BLaER1 (cell line): ENCODE data around the gene TARBP1.
"Not testable (repeated sequence)": the region's sequence is repeated elsewhere in the genome, so short reads cannot be mapped to it uniquely, and the experiment has no call there.

Experiments used
- H3K27ac ChIP-seq: shearing (Covaris generic); formaldehyde crosslinking; 2 replicates; pipeline ENCODE4 v1.8.1; 2022
- H3K27me3 ChIP-seq: shearing (Covaris generic); formaldehyde crosslinking; 2 replicates; pipeline ENCODE4 v1.8.1; 2022
- H3K36me3 ChIP-seq: shearing (Covaris generic); formaldehyde crosslinking; 2 replicates; pipeline ENCODE4 v1.8.1; 2022
- H3K4me1 ChIP-seq: shearing (Covaris generic); formaldehyde crosslinking; 2 replicates; pipeline ENCODE4 v1.8.1; 2022
- H3K4me2 ChIP-seq: shearing (Covaris generic); formaldehyde crosslinking; 2 replicates; pipeline ENCODE4 v1.8.1; 2022
- H3K4me3 ChIP-seq: shearing (Covaris generic); formaldehyde crosslinking; 2 replicates; pipeline ENCODE4 v1.8.1; 2022
- H3K9ac ChIP-seq: shearing (Covaris generic); formaldehyde crosslinking; 2 replicates; pipeline ENCODE4 v1.8.1; 2022
- H3K9me3 ChIP-seq: shearing (Covaris generic); formaldehyde crosslinking; 2 replicates; pipeline ENCODE4 v1.8.1; 2022
- H4K20me1 ChIP-seq: shearing (Covaris generic); formaldehyde crosslinking; 2 replicates; pipeline ENCODE4 v1.8.1; 2022
- Cebpa-rat ChIP-seq: shearing (Covaris generic); IDR thresholded peaks from 2 replicates; pipeline ENCODE4 v1.8.1; 2022

TARBP1 gene

DNA sequence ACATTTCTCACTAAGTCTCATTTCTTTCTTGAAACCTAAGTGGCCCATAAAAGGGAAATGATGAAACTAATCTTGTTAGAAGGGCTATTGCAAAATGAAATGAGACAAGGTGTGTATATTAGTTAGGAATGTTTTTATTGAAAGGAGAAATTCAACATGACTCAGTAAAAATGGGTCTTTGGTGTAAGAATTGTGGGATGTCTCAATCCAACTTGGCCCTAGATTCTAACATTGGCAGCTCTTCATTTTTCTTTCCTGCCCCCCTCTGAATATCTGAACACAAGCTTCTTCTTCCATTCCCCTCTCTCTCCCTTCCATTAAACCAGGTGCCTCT, 26.8 kb upstream of the TARBP1 start:
- H3K4me1 ChIP-seq, result peaks cover 51% of the 10 kb centered on the region
- no peak overlapping the region for H3K9ac ChIP-seq
- peaks cover 8% of the 10 kb centered on the region; the same call in 1 of the 2 replicates for H3K36me3 ChIP-seq
- no peak overlapping the region for H3K4me2 ChIP-seq
- peaks cover 35% of the 10 kb centered on the region for H3K9me3 ChIP-seq
- H3K4me3 ChIP-seq, result no peak overlapping the region
- H3K27ac ChIP-seq, result no peak overlapping the region
- H4K20me1 ChIP-seq, result no peaks in the 10 kb centered on the region
- no peaks in the 10 kb centered on the region for H3K27me3 ChIP-seq
- TF ChIP-seq Cebpa-rat, result no peak

DNA sequence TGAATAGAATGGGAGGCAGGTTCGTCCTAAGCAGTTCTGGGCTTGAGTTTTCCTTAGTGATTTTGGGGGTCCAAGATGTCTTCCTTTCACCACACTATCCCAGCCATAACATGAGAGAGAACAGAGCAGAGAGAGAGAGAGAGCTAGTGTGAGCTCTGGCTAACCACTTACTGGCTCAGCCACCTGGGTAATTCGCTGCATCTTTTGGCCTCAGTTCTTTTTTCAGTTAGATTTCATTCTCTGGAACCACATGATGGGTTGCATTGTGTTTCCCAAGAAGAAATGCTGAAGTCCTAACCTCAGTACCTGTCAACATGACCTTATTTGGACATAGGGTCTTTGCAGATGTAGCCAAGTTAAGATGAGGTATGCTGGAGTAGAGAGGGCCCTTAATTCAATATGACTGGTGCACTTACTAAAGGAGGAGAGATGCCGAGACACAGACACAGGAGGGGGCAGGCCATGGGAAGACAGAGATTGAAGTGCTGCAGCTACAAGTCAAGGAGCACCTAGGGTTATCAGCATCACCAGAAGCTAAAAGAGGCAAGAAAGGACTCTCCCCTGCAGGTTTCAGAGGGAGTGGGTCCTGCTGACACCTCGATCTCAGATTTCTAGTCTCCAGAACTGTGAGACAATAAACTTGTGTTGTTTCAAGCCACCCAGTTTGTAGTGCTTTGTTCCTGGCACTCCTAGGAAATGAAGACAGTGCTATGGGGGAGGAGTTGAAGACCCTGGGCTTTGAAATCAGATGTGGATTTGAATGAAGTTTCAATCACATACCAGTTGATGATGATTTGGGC, 26.2 kb upstream of the TARBP1 start:
- peaks cover 8% of the 10 kb centered on the region; the same call in 1 of the 2 replicates for H3K36me3 ChIP-seq
- TF ChIP-seq Cebpa-rat, result no peak
- no peaks in the 10 kb centered on the region for H3K27me3 ChIP-seq
- H3K4me2 ChIP-seq, result no peak overlapping the region
- H3K9me3 ChIP-seq, result peaks cover 35% of the 10 kb centered on the region
- no peak overlapping the region for H3K9ac ChIP-seq
- no peak overlapping the region for H3K27ac ChIP-seq
- peaks cover 55% of the 10 kb centered on the region for H3K4me1 ChIP-seq
- no peak overlapping the region for H3K4me3 ChIP-seq
- H4K20me1 ChIP-seq, result no peaks in the 10 kb centered on the region

DNA sequence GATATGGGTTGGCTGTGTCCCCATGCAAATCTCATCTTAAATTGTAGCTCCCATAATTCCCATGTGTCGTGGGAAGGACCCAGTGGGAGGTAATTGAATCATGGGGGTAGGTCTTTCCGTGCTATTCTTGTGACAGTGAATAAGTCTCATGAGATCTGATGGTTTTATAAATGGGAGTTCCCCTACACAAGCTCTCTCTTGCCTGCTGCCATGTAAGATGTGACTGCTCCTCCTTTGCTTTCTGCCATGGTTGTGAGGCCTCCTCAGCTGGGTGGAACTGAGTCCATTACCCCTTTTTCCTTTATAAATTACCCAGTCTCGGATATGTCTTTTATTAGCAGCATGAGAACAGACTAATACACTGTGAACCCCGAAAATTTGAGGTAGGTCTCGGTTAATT, 25.3 kb upstream of the TARBP1 start:
- Histone ChIP-seq H3K9me3 (peaks cover 35% of the 10 kb centered on the region), H3K4me1 (peaks cover 55% of the 10 kb centered on the region)
- not testable (repeated sequence) for H3K27ac ChIP-seq, H3K27me3 ChIP-seq, H4K20me1 ChIP-seq, H3K36me3 ChIP-seq, H3K4me3 ChIP-seq, H3K9ac ChIP-seq, H3K4me2 ChIP-seq

DNA sequence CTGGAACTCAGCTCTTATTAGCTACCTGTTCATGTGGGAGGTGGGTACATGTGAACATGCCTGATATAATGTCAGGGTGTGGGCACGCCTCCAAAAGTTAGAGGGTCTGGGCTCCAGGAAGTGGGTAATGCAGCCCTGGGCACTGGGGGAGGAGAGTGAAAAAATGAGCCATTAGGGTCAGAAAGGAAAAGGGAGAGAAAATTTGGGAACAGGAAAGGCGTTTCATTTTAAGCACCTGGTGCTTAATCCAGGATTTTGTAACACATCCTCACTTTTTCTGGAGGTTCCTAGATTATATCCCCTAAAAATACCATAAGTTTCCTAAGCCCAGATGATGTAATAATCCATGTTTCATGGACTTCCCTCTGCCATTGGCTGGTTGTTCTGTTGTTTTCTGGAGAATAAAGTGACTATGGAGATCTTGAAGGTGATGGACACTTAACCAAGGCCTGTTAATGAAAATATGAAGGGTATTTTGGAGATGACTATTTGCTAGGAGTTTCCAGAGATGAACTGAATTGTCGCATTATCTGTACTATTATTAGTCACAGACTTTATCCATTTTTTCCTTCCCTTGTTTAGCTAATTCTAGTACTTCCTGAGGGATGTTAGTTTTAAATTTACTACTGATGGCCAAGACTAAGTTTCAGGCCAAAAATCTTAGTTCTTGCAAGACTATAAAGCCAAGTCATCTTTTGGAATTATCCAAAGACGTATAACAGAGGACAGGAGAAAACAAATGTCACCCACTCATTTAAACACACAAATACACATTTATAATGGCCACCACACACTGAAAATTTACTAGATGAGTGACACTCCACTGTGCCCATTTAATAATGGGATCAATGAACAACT, 24.4 kb upstream of the TARBP1 start:
- H3K9ac ChIP-seq, result no peak overlapping the region
- H3K4me1 ChIP-seq, result peaks cover 55% of the 10 kb centered on the region
- H3K27ac ChIP-seq, result no peak overlapping the region
- no peaks in the 10 kb centered on the region for H3K27me3 ChIP-seq
- H3K9me3 ChIP-seq, result peaks cover 35% of the 10 kb centered on the region
- no peaks in the 10 kb centered on the region for H4K20me1 ChIP-seq
- no peak for TF ChIP-seq Cebpa-rat
- peaks cover 8% of the 10 kb centered on the region; the same call in 1 of the 2 replicates for H3K36me3 ChIP-seq
- no peak overlapping the region for H3K4me3 ChIP-seq
- H3K4me2 ChIP-seq, result no peak overlapping the region

DNA sequence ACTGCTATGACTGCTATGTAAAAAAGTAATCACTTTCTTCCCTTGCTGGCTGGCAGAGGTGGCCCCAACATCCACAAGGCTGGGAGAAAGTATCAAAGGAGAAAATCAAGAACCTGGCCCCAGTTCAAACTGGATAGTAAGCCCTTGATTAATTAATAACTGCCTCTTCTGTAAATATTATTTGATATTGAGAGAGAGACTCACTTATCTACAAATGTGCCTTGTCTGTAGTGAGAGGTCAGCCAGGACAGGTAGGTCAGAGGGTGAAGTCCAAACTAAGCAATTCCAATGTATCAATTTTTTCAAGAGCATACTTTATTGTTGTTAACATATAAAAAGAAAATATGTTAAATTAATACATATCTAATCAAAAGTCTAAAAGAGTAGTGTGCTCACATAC, 23.8 kb upstream of the TARBP1 start:
- Histone ChIP-seq H3K4me2 (no peak overlapping the region), H3K27ac (no peak overlapping the region), H4K20me1 (no peaks in the 10 kb centered on the region), H3K4me3 (no peak overlapping the region), H3K4me1 (peaks cover 55% of the 10 kb centered on the region), H3K9me3 (peaks cover 35% of the 10 kb centered on the region), H3K9ac (no peak overlapping the region), H3K27me3 (no peaks in the 10 kb centered on the region), H3K36me3 (peaks cover 8% of the 10 kb centered on the region; the same call in 1 of the 2 replicates)
- no peak for TF ChIP-seq Cebpa-rat

DNA sequence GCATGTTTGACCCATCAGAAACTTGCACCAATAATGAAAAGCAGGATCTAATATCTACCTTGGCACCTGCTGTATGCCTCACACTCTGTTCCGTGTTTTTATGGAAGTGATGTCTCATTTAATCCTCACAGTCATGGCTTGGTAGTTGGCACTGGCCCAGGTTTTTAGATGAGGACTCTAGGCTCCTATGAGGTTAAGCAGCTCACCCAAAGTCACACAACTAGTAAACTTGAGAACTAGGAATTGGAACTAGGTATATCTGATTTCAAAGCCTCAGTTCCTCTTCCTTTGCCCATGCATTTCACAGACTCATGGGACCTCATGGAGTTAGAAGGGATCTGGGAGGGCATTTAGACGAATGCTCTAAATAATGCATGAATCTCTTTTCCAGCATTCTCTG, 21.3 kb upstream of the TARBP1 start:
- H3K36me3 ChIP-seq, result peaks cover 8% of the 10 kb centered on the region; the same call in 1 of the 2 replicates
- H4K20me1 ChIP-seq, result no peaks in the 10 kb centered on the region
- H3K9ac ChIP-seq, result peak overlapping the region; percentile 77
- peak overlapping the region; percentile 89 for H3K4me2 ChIP-seq
- peaks cover 18% of the 10 kb centered on the region for H3K9me3 ChIP-seq
- TF ChIP-seq Cebpa-rat, result no peak
- H3K4me3 ChIP-seq, result peak overlapping the region; percentile 43; the same call in 1 of the 2 replicates
- no peaks in the 10 kb centered on the region for H3K27me3 ChIP-seq
- peak overlapping the region; percentile 90 for H3K27ac ChIP-seq
- peaks cover 75% of the 10 kb centered on the region for H3K4me1 ChIP-seq

DNA sequence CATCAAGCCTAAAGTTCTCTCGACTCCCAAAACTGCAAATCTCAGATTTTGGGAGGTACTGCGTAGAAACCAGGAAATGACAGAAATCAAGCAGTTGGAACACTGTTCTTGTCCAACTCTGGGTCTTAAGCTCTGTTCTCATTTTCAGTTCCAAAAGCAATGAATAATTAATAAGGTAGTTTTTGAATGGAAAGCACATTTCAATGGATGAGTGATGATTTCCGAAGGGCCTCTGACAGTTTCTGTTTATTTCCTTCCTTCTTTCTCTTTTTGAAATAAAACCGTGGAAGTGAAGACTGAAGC, 20.9 kb upstream of the TARBP1 start:
- Histone ChIP-seq H3K36me3 (peaks cover 5% of the 10 kb centered on the region; the same call in 1 of the 2 replicates), H3K4me1 (peaks cover 78% of the 10 kb centered on the region), H3K27me3 (no peaks in the 10 kb centered on the region), H3K4me2 (peak overlapping the region; percentile 89), H3K9me3 (peaks cover 14% of the 10 kb centered on the region), H3K27ac (peak overlapping the region; percentile 90), H4K20me1 (no peaks in the 10 kb centered on the region), H3K4me3 (peak overlapping the region; percentile 43), H3K9ac (peak overlapping the region; percentile 77)
- no peak for TF ChIP-seq Cebpa-rat

DNA sequence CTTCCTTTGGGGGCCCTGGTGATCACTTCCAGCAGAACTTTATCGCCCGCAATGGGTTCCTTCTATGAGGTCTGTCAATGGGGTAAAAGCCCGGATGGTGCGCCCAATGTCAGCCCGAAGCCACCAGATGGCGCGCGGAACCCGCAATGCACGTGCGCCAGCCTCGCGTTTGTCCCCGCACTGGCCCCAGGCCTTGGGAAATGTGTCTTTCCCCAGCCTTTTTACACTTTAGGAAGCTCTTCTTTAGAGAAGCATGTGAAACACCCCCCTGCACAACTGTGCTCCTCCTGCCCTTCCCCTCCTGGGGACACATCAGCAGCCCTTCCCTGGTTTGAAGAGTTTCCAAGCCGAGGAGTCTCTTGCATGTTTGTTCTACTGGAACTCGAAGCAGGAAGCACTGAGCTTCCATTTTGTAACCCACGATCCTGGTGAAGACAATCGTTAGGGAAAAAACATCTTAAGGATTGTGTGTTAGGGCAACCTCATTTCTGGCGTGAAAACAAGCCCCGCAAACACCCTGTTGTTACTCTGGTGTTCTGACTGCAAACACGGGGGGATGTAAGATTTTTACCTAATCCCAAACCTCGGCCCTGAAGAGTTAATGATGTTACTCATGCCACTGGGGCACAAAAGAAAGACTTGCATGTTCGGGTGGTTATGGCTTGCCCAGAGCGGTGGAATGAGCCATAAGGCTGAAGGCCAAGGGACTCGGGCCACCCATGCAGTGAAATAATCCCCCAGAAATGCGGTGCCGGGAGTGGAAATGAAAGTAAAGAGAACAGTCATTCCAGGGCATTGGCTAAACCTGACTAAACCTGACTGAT, 20.4 kb upstream of the TARBP1 start:
- H3K27me3 ChIP-seq, result no peaks in the 10 kb centered on the region
- peak overlapping the region; percentile 77 for H3K9ac ChIP-seq
- H3K4me3 ChIP-seq, result peak overlapping the region; percentile 43
- no peaks in the 10 kb centered on the region for H4K20me1 ChIP-seq
- H3K36me3 ChIP-seq, result 0 out of 2 replicates have a peak, but pooled peaks cover under 1% of the 10 kb centered on the region
- H3K4me2 ChIP-seq, result peak overlapping the region; percentile 89
- TF ChIP-seq Cebpa-rat, result no peak
- H3K9me3 ChIP-seq, result peaks cover 9% of the 10 kb centered on the region
- peak overlapping the region; percentile 90 for H3K27ac ChIP-seq
- peaks cover 84% of the 10 kb centered on the region for H3K4me1 ChIP-seq

DNA sequence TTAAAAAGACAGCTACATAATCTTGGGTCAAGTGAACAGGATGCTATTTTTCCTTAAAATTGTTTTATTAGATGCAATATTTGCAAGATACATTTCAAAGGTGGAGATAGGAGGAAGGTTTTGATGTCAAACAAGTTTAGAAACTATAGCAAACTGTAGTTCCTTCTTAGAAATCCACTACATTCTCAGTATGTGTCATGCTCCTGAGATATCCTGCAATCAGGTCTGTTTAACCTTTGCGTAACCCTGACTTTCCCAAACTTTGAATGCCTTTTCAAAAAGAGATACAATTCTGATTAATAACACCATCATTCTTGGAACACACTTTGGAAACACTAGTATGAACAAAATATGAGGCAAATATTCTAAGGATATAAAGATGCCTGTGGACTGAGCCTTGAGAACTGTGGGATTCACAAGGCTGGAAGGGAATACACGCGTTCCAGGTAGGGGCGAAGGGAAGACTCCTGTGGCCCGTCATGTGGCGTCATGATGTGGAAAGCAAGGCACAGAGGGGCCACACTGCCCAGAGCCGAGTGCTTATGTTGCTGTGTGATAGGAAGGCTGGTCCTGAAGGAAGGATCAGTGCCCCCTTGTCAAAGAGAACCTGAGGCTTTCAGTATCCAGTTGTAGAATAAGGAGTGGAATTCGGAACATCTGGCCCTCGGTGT, 19.6 kb upstream of the TARBP1 start:
- Histone ChIP-seq H3K27me3 (no peaks in the 10 kb centered on the region), H3K9me3 (peaks cover 1% of the 10 kb centered on the region), H3K4me3 (no peak overlapping the region), H3K9ac (peak overlapping the region; percentile 77), H3K27ac (peak overlapping the region; percentile 90), H4K20me1 (no peaks in the 10 kb centered on the region), H3K36me3 (no peaks in the 10 kb centered on the region), H3K4me1 (peaks cover 87% of the 10 kb centered on the region), H3K4me2 (peak overlapping the region; percentile 89)
- no peak for TF ChIP-seq Cebpa-rat
